Measurements from ENCODE around the gene FBXO21. TPM values are rescaled to one million over a fixed set of nuclear protein-coding genes. Genes with fewer than 3 reads are reported as not detected.

The FBXO21 gene
- total RNA-seq, 1 experiment from 2014 or later: 37.8 TPM

DNA sequence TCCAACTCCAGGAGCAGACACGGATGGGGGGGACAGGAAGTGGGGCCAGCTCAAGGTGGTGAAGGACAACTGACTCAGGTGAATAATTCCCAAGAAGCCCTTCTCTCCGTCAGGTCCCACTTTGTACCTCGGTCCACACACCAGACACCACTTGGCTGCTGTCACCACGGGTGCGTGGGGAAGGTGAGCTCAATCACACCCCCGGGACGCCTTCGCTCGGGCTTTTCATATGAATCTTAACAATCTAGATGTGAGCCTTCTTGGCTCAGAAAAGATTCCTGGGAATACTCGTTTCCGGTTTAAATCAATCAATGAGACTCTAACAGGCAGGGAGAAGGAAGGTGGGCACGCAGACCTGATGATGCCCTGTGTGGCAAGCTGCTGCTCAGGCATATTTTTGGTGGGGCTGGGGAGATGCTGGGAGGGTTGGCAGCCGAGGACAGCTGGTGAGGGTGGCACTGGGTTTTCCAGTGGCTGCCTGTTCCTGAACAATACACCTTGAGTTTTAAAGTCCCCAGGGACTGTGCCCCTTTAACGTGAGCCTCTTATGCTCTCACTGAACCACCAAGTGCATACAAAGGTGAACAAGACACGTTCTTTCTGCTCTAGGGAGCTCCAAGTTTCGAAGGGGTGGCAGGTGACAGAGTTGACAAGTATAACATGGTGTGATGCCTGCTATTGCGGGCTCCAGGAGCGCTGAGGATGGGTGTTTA, 96.2 kb downstream of the FBXO21 start:
- TF ChIP-seq, protein P1, sequence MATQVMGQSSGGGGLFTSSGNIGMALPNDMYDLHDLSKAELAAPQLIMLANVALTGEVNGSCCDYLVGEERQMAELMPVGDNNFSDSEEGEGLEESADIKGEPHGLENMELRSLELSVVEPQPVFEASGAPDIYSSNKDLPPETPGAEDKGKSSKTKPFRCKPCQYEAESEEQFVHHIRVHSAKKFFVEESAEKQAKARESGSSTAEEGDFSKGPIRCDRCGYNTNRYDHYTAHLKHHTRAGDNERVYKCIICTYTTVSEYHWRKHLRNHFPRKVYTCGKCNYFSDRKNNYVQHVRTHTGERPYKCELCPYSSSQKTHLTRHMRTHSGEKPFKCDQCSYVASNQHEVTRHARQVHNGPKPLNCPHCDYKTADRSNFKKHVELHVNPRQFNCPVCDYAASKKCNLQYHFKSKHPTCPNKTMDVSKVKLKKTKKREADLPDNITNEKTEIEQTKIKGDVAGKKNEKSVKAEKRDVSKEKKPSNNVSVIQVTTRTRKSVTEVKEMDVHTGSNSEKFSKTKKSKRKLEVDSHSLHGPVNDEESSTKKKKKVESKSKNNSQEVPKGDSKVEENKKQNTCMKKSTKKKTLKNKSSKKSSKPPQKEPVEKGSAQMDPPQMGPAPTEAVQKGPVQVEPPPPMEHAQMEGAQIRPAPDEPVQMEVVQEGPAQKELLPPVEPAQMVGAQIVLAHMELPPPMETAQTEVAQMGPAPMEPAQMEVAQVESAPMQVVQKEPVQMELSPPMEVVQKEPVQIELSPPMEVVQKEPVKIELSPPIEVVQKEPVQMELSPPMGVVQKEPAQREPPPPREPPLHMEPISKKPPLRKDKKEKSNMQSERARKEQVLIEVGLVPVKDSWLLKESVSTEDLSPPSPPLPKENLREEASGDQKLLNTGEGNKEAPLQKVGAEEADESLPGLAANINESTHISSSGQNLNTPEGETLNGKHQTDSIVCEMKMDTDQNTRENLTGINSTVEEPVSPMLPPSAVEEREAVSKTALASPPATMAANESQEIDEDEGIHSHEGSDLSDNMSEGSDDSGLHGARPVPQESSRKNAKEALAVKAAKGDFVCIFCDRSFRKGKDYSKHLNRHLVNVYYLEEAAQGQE (IDR thresholded peaks at IDR 0.05; ENCODE audit: insufficient read depth in 1 of 2, low read depth in 2 of 2, low read length in 1 of 2): no peak
- TF ChIP-seq POLR2AphosphoS5 (IDR thresholded peaks at IDR 0.05; ENCODE audit: low read depth, low read length) (no peak), SIN3A (IDR thresholded peaks at IDR 0.05; ENCODE audit: borderline replicate concordance, insufficient read depth, low read depth, low read length) (no peak), TCF7L2 (IDR thresholded peaks at IDR 0.05; ENCODE audit: low read depth, low read length) (no peak)
- TF ChIP-seq, protein P2, sequence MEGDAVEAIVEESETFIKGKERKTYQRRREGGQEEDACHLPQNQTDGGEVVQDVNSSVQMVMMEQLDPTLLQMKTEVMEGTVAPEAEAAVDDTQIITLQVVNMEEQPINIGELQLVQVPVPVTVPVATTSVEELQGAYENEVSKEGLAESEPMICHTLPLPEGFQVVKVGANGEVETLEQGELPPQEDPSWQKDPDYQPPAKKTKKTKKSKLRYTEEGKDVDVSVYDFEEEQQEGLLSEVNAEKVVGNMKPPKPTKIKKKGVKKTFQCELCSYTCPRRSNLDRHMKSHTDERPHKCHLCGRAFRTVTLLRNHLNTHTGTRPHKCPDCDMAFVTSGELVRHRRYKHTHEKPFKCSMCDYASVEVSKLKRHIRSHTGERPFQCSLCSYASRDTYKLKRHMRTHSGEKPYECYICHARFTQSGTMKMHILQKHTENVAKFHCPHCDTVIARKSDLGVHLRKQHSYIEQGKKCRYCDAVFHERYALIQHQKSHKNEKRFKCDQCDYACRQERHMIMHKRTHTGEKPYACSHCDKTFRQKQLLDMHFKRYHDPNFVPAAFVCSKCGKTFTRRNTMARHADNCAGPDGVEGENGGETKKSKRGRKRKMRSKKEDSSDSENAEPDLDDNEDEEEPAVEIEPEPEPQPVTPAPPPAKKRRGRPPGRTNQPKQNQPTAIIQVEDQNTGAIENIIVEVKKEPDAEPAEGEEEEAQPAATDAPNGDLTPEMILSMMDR (IDR thresholded peaks at IDR 0.05): no peak
- no peaks in the 10 kb centered on the region; the same call in 1 of the 2 replicates for H3K9me3 ChIP-seq (ENCODE audit: control insufficient read depth, insufficient read depth, low read depth, low read length)
- in situ Hi-C loops (cut with HindIII; ENCODE audit: low pct_unique_long_range_greater_than_20kb, low sequenced_read_pairs): no loop called here
- BruUV-seq (replicated peaks): no TSS peak
- ChIA-PET POLR2A (no interaction called here), CTCF (interaction anchor here (0.5 kb wide), 2 partner anchors 114 to 682 kb away, joined by 3 to 6 read pairs; no protein-coding TSS in a partner anchor)
- H3K27ac ChIP-seq (ENCODE audit: low read length): no peak overlapping the region
- ATAC-seq (no peak), DNase-seq (ENCODE audit: low read depth, low spot score) (no peak)
- H3K27me3 ChIP-seq (ENCODE audit: control insufficient read depth, insufficient read depth, low read length): peaks cover 11% of the 10 kb centered on the region
- intact Hi-C loops (cut with micrococcal nuclease; ENCODE audit: unreplicated experiment): no loop called here
- H3K36me3 ChIP-seq (ENCODE audit: control insufficient read depth, insufficient read depth, low read length): no peaks in the 10 kb centered on the region; the same call in 1 of the 2 replicates
- H3K4me1 ChIP-seq (ENCODE audit: control insufficient read depth, insufficient read depth, low read length): peaks cover 2% of the 10 kb centered on the region; the same call in 1 of the 2 replicates
- no peak overlapping the region for H3K4me3 ChIP-seq (ENCODE audit: low read depth in 2 of 2, low read length in 2 of 2)

DNA sequence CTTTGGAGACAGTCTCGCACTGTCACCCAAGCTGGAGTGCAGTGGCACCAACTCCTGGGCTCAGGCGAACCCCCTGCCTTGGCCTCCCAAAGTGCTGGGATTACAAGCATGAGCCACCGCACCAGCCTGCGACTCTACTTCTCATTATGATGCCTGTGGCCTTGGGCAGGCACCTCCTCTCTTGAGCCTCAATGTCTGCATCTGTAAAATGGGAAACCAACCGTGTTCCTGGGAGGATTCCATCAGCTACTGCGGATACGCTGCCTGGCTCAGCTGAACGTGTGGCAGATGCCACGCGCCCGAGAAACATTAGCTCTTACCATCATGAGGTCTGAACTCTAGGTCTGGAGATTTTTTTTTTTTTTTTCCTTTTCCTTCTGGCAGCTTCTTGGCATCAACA, 96.8 kb downstream of the FBXO21 start:
- Histone ChIP-seq H3K4me3 (ENCODE audit: low read depth in 2 of 2, low read length in 2 of 2) (no peak overlapping the region), H3K27ac (ENCODE audit: low read length) (no peak overlapping the region), H3K27me3 (ENCODE audit: control insufficient read depth, insufficient read depth, low read length) (peaks cover 11% of the 10 kb centered on the region), H3K4me1 (ENCODE audit: control insufficient read depth, insufficient read depth, low read length) (peaks cover 2% of the 10 kb centered on the region; the same call in 1 of the 2 replicates), H3K9me3 (ENCODE audit: control insufficient read depth, insufficient read depth, low read depth, low read length) (no peaks in the 10 kb centered on the region; the same call in 1 of the 2 replicates), H3K36me3 (ENCODE audit: control insufficient read depth, insufficient read depth, low read length) (no peaks in the 10 kb centered on the region; the same call in 1 of the 2 replicates)
- CTCF ChIA-PET: no interaction called here
- DNase-seq (ENCODE audit: low read depth, low spot score) (no peak), ATAC-seq (no peak)
- TF ChIP-seq, protein P2 (IDR thresholded peaks at IDR 0.05): no peak
- in situ Hi-C loops (cut with HindIII; ENCODE audit: low pct_unique_long_range_greater_than_20kb, low sequenced_read_pairs) (no loop called here), intact Hi-C loops (cut with micrococcal nuclease; ENCODE audit: unreplicated experiment) (no loop called here)
- POLR2A ChIA-PET: no interaction called here
- BruUV-seq (replicated peaks): no TSS peak
